ENCODE data around the gene PDLIM1.

DNA sequence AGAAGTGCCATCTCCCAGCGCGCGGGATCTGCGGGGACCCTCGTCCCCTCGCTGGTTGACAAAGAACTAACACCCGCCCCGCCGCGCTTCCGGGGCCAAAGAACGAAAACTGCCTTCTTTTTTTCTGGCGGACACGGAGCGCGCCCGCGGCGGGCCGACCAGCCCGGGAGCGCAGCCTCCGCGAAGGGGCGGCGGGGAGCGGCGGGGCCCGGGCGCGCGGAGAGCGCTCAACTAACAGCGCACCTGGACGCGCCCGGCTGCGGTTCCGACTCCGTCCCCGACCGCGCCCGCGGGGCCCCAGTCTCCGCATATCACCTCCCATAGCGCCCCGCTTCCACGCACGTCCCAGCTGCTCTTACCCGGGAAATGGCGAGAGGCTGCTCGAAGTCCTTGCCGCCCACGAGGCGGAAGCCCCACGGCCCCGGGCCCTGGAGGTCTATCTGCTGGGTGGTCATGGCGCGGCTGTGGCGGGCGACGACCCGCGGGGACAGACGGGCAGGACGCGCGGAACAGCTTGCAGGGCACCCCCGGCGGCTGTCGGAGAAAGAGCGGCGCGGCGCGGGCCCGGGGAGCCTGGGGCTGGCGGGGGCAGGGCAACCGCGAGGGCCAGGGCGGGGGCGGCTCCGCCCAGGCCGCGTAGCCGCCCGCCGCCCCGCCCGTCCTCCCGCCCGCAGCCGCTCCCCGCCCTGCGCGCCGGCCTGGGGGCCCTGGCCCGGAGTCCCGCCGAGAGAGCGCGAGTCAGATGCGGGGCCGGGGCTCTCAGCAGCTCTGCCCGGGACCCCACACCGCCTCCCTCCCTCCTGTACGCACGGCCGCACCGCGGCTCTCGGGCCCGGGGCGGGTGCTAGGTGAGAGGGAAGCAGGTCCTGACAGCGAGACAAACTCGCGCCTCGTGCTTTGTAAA lies at the start of gene PDLIM1:
- TF ChIP-seq, protein P1, sequence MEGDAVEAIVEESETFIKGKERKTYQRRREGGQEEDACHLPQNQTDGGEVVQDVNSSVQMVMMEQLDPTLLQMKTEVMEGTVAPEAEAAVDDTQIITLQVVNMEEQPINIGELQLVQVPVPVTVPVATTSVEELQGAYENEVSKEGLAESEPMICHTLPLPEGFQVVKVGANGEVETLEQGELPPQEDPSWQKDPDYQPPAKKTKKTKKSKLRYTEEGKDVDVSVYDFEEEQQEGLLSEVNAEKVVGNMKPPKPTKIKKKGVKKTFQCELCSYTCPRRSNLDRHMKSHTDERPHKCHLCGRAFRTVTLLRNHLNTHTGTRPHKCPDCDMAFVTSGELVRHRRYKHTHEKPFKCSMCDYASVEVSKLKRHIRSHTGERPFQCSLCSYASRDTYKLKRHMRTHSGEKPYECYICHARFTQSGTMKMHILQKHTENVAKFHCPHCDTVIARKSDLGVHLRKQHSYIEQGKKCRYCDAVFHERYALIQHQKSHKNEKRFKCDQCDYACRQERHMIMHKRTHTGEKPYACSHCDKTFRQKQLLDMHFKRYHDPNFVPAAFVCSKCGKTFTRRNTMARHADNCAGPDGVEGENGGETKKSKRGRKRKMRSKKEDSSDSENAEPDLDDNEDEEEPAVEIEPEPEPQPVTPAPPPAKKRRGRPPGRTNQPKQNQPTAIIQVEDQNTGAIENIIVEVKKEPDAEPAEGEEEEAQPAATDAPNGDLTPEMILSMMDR (IDR thresholded peaks at IDR 0.05): peak; percentile 12 to 48 (median 35)
- peak; percentile 98 for TF ChIP-seq POLR2A (IDR thresholded peaks at IDR 0.05)
